HepG2 (cell line): ENCODE data around the gene SGMS1. TPM values are rescaled to one million over a fixed set of nuclear protein-coding genes. Genes with fewer than 3 reads are reported as not detected.

Source experiments
- ATF3 ChIP-seq: sonication (generic); formaldehyde crosslinking; IDR thresholded peaks from 2 replicates; pipeline ENCODE4 v1.4.0; 2020; ENCODE audit warnings: missing genetic modification reagents
- ELF4 ChIP-seq: sonication (generic); formaldehyde crosslinking; IDR thresholded peaks from 2 replicates; pipeline ENCODE4 v1.5.0; 2020; ENCODE audit warnings: missing genetic modification reagents, mild to moderate bottlenecking, moderate library complexity, borderline replicate concordance
- FLYWCH1 ChIP-seq: sonication (generic); formaldehyde crosslinking; IDR thresholded peaks from 2 replicates; pipeline ENCODE4 v1.8.1; 2023; ENCODE audit warnings: mild to moderate bottlenecking, missing genetic modification reagents
- FOXM1 ChIP-seq: sonication (generic); formaldehyde crosslinking; IDR thresholded peaks from 2 replicates; pipeline ENCODE4 v1.5.0; 2020; ENCODE audit warnings: missing genetic modification reagents
- MNT ChIP-seq: fragments of 450-650 bp; IDR thresholded peaks from 2 replicates; pipeline ENCODE4 v1.6.1; 2016
- MTA3 ChIP-seq: sonication (generic); formaldehyde crosslinking; IDR thresholded peaks from 2 replicates; pipeline ENCODE4 v1.4.0; 2020; ENCODE audit warnings: missing genetic modification reagents
- RARA ChIP-seq: IDR thresholded peaks from 2 replicates; pipeline ENCODE4 v1.6.1; 2016; ENCODE audit warnings: missing genetic modification reagents, missing compliant biosample characterization
- SNAPC2 ChIP-seq: sonication (generic); formaldehyde crosslinking; IDR thresholded peaks from 2 replicates; pipeline ENCODE4 v1.8.1; 2022; ENCODE audit warnings: mild to moderate bottlenecking, missing genetic modification reagents
- SNAPC5 ChIP-seq: sonication (generic); formaldehyde crosslinking; IDR thresholded peaks from 2 replicates; pipeline ENCODE4 v1.8.1; 2023; ENCODE audit warnings: mild to moderate bottlenecking, missing genetic modification reagents, borderline replicate concordance
- TEAD2 ChIP-seq: sonication (generic); formaldehyde crosslinking; IDR thresholded peaks from 2 replicates; pipeline ENCODE4 v1.9.0; 2021; ENCODE audit warnings: missing genetic modification reagents
- THYN1 ChIP-seq: sonication (generic); formaldehyde crosslinking; IDR thresholded peaks from 2 replicates; pipeline ENCODE4 v1.8.1; 2023; ENCODE audit warnings: low read depth, mild to moderate bottlenecking, moderate library complexity, missing genetic modification reagents, borderline replicate concordance
- YEATS2 ChIP-seq: sonication (generic); formaldehyde crosslinking; IDR thresholded peaks from 2 replicates; pipeline ENCODE4 v1.4.0; 2020; ENCODE audit warnings: missing genetic modification reagents, borderline replicate concordance
- ZBTB34 ChIP-seq: sonication (generic); formaldehyde crosslinking; IDR thresholded peaks from 2 replicates; pipeline ENCODE4 v1.8.0; 2022; ENCODE audit warnings: mild to moderate bottlenecking, missing genetic modification reagents
- ZFP36 ChIP-seq: fragments of 150-350 bp; IDR thresholded peaks from 2 replicates; pipeline ENCODE4 v1.6.1; 2018; ENCODE audit warnings: borderline replicate concordance, low read length, low read depth; ENCODE audit not compliant: partially characterized antibody
- ZFY ChIP-seq: sonication (generic); formaldehyde crosslinking; IDR thresholded peaks from 2 replicates; pipeline ENCODE4 v1.4.0; 2020; ENCODE audit warnings: missing genetic modification reagents
- ZNF333 ChIP-seq: sonication (generic); formaldehyde crosslinking; IDR thresholded peaks from 2 replicates; pipeline ENCODE4 v1.4.0; 2020; ENCODE audit warnings: mild to moderate bottlenecking, missing genetic modification reagents, borderline replicate concordance
- ZNF503 ChIP-seq: sonication (generic); formaldehyde crosslinking; IDR thresholded peaks from 2 replicates; pipeline ENCODE4 v1.4.0; 2020; ENCODE audit warnings: missing genetic modification reagents
- ZNF589 ChIP-seq: sonication (generic); formaldehyde crosslinking; conservative IDR thresholded peaks from 2 replicates; pipeline ENCODE4 v1.8.0; 2022; ENCODE audit warnings: mild to moderate bottlenecking, moderate library complexity, missing genetic modification reagents
- ZNF761 ChIP-seq: sonication (generic); formaldehyde crosslinking; conservative IDR thresholded peaks from 2 replicates; pipeline ENCODE4 v1.4.0; 2020; ENCODE audit warnings: mild to moderate bottlenecking, missing genetic modification reagents
- ZNF800 ChIP-seq: sonication (generic); formaldehyde crosslinking; IDR thresholded peaks from 2 replicates; pipeline ENCODE4 v1.4.0; 2020; ENCODE audit warnings: missing genetic modification reagents
- ZNF891 ChIP-seq: sonication (generic); formaldehyde crosslinking; IDR thresholded peaks from 2 replicates; pipeline ENCODE4 v1.5.0; 2020; ENCODE audit warnings: mild to moderate bottlenecking, missing genetic modification reagents
- ZSCAN29 ChIP-seq: sonication (generic); formaldehyde crosslinking; conservative IDR thresholded peaks from 2 replicates; pipeline ENCODE4 v1.4.0; 2020; ENCODE audit warnings: mild to moderate bottlenecking, missing genetic modification reagents
- polyA plus RNA-seq, 8 experiments: library from polyadenylated mRNA; depleted of rRNA in 3 of 8; stranded (reverse) in 7 of 8; unstranded in 1 of 8; fragments of >200 nt; fragmentation: Illumina TruSeq in 4 of 8; extraction: Trizol in 4 of 8; gene quantifications; 2 replicates each; pipeline versions ENCODE4 v1.2.1 to v1.2.3, GENCODE V29; 2011 to 2016; ENCODE audit warnings: low read depth in 4 of 8, missing spikeins in 1 of 8, mixed read lengths in 1 of 8; ENCODE audit not compliant: insufficient read depth in 1 of 8
- total RNA-seq, 5 experiments: library from RNA; depleted of rRNA; stranded (reverse); fragments of >200 nt; fragmentation: Illumina TruSeq; extraction: Trizol; gene quantifications; 2 replicates each; pipeline ENCODE4 v1.2.3, GENCODE V29; 2016; ENCODE audit warnings: low read depth in 1 of 5

Gene SGMS1
- total and polyA plus RNA-seq, 2 of the 13 experiments (the other 11 are each of a cell fraction or from before 2014, with no cell fraction given), result 6.5 to 15.1 TPM

GRCh38 chr10:50624866-50625501, 1.2 kb upstream of the SGMS1 start (continued):
- no peak for TF ChIP-seq MNT
- TF ChIP-seq YEATS2 (CRISPR knock-in tag), result peak; percentile 38; the same call in 1 of the 2 replicates
- no peak for TF ChIP-seq THYN1 (CRISPR knock-in tag)
- TF ChIP-seq ZNF891, result peak; percentile 42; the same call in 1 of the 2 replicates
- no peak; the same call in 1 of the 2 replicates for TF ChIP-seq ZNF589 (CRISPR knock-in tag)
- no peak for TF ChIP-seq MTA3 (CRISPR knock-in tag)
- no peak for TF ChIP-seq ZBTB34 (CRISPR knock-in tag)
- 0 out of 2 replicates have a peak, but pooled peaks have one; percentile 47 for TF ChIP-seq TEAD2 (CRISPR knock-in tag)
- TF ChIP-seq ZNF761 (CRISPR knock-in tag), result no peak
- TF ChIP-seq ZSCAN29 (CRISPR knock-in tag), result no peak
- TF ChIP-seq RARA (CRISPR knock-in tag), result no peak
- TF ChIP-seq SNAPC5 (CRISPR knock-in tag), result 0 out of 2 replicates have a peak, but pooled peaks have one; percentile 7
- 0 out of 2 replicates have a peak, but pooled peaks have one; percentile 38 for TF ChIP-seq FOXM1
- TF ChIP-seq ZFY, result peak; percentile 81
- no peak; the same call in 1 of the 2 replicates for TF ChIP-seq ZNF800
- no peak for TF ChIP-seq ZFP36
- 0 out of 2 replicates have a peak, but pooled peaks have one; percentile 49 for TF ChIP-seq ELF4 (CRISPR knock-in tag)
- TF ChIP-seq ATF3 (CRISPR knock-in tag), result no peak; the same call in 1 of the 2 replicates
- TF ChIP-seq FLYWCH1 (CRISPR knock-in tag), result 0 out of 2 replicates have a peak, but pooled peaks have one; percentile 53
- no peak; the same call in none of the 2 replicates for TF ChIP-seq ZNF503 (CRISPR knock-in tag)
- no peak for TF ChIP-seq SNAPC2 (CRISPR knock-in tag)
- 0 out of 2 replicates have a peak, but pooled peaks have one; percentile 76 for TF ChIP-seq ZNF333 (CRISPR knock-in tag)
